Heart right ventricle (tissue), 16 donors: Measurements from ENCODE around the gene SKIC2. TPM values are rescaled to one million over a fixed set of nuclear protein-coding genes. Genes with fewer than 3 reads are reported as not detected.

Source experiments
- ATAC-seq, 8 donors: fragments of 200-7000 bp; cut with Tn5 transposase; one replicate each; pipeline ENCODE4 v1.9.1; 2020; ENCODE audit warnings: mild to moderate bottlenecking in 8 of 8, moderate library complexity in 8 of 8, moderate number of reproducible peaks in 1 of 8
- DNase-seq, 2 donors: peaks; one replicate each; pipeline ENCODE4 v3.0.0-alpha.2; 2020
- H3K27ac ChIP-seq, 10 donors: fragments of 200-600 bp; sonication (generic) in 2 of 10; one replicate each; pipeline versions ENCODE4 v1.5.0 to v1.8.0; 2020 to 2022; ENCODE audit warnings: mild to moderate bottlenecking in 3 of 10
- H3K27me3 ChIP-seq, 7 donors: fragments of 200-600 bp; one replicate each; pipeline ENCODE4 v1.8.0; 2021 to 2022; ENCODE audit warnings: mild to moderate bottlenecking in 2 of 7
- H3K36me3 ChIP-seq, 9 donors: fragments of 200-600 bp; sonication (generic) in 1 of 9; one replicate each; pipeline versions ENCODE4 v1.5.0 to v1.8.0; 2020 to 2022; ENCODE audit warnings: mild to moderate bottlenecking in 2 of 9
- H3K4me1 ChIP-seq, 9 donors: fragments of 200-600 bp; sonication (generic) in 1 of 9; one replicate each; pipeline versions ENCODE4 v1.5.0 to v1.8.0; 2020 to 2022; ENCODE audit warnings: mild to moderate bottlenecking in 4 of 9
- H3K4me3 ChIP-seq, 10 donors: fragments of 200-600 bp; sonication (generic) in 2 of 10; one replicate each; pipeline versions ENCODE4 v1.5.0 to v1.8.0; 2020 to 2022; ENCODE audit warnings: mild to moderate bottlenecking in 7 of 10, moderate library complexity in 2 of 10
- H3K9me3 ChIP-seq, 11 donors: fragments of 200-600 bp in 10 of 11; sonication (generic) in 2 of 11; one replicate each; pipeline versions ENCODE4 v1.5.0 to v1.8.0; 2013 to 2022; ENCODE audit warnings: mild to moderate bottlenecking in 2 of 11, control low read depth in 1 of 11, moderate library complexity in 1 of 11
- CTCF ChIP-seq, 9 donors: fragments of 200-600 bp; sonication (generic) in 2 of 9; IDR thresholded peaks; one replicate each; pipeline versions ENCODE4 v1.5.0 to v1.8.0; 2021 to 2022; ENCODE audit warnings: antibody characterized with exemption in 9 of 9, mild to moderate bottlenecking in 5 of 9, moderate library complexity in 1 of 9
- WGBS, 2 donors: extraction: QIAGEN DNeasy Blood & Tissue Kit; methylation state at CpG; one replicate each; pipeline ENCODE4 v1.1.7; 2013; ENCODE audit warnings: inconsistent platforms in 1 of 2; 5-methylcytosine and 5-hydroxymethylcytosine counted together
- intact Hi-C, 10 donors: fragments of 100-400 bp; cut with DNase I; formaldehyde crosslinking; loops; one replicate each; pipeline versions ENCODE4 v1.11.1 to v1.14.2; 2022
- polyA plus RNA-seq, 2 donors: library from polyadenylated mRNA; stranded (reverse); fragments of 200-250 nt; gene quantifications; one replicate each; pipeline ENCODE4 v1.2.3, GENCODE V29; 2013
- total RNA-seq, 10 donors: library from RNA; stranded (reverse); fragmentation: NEBNext Ultra II Directional in 3 of 10; extraction: Animal tissue kit (Norgen Biotek cat#: 25700) in 3 of 10; gene quantifications; one replicate each; pipeline versions ENCODE4 v1.2.1 to v1.2.4, GENCODE V29; 2021 to 2023
- donor health status: Arrhythmogenic right ventricular cardiomyopathy.
- donor health status: ischemic (EF 13 %, LVEDD 7.1; RV severe dilation, severe dysfunction).
- donor health status: healthy with polysubstance abuse.
- donor health status: DM: no; HTN: yes; CAD: no.
- donor health status: DM: no; HTN: no; CAD: no.
- donor health status: ischemic (EF 25% LVEDD 6.9; RV normal size, moderate dysfunction).
- donor health status: ischemic (EF 25% LVEDD 5.7; RV mildly dilated, moderate dysfunction).
- donor health status: healthy.
- donor health status: DM: yes; HTN: yes; CAD: no.
- donor health status: Ischemic cardiomyopathy.
- donor health status: ischemic (EF 35%, LVEDD 5.7; RV mildly dilated, moderate dysfunction).
- donor health status: nonischemic (EF 11% LVEDD 7.7; RV severe dilation, severe dysfunction).
- donor health status: DM: yes; HTN: yes; CAD: no.
- donor health status: PGD.
- donor health status: ischemic (EF 29% LVEDD 5.4; RV normal size, mild dysfunction).
- donor health status: nonischemic (EF 23%, LVEDD 6.1; RV moderate dilation, normal function).

SKIC2 gene
- total and polyA plus RNA-seq, 12 donors: 21.8 to 67.4 (median 34.4) TPM

- no peak for TF ChIP-seq CTCF (IDR thresholded peaks at IDR 0.05)
- no peak overlapping the region for H3K27ac ChIP-seq
- no peaks in the 10 kb centered on the region for H3K4me1 ChIP-seq
- intact Hi-C loops: no loop called here
- H3K36me3 ChIP-seq: peaks cover 0 to 17% (median 0%) of the 10 kb centered on the region in 9 donors
- no peaks in the 10 kb centered on the region for H3K9me3 ChIP-seq
- no peak for DNase-seq
- ATAC-seq: no peak
- H3K4me3 ChIP-seq: no peak overlapping the region
- 70 to 74% methylated on average over 9 of the region's 9 CpGs for WGBS, 2 donors
- H3K27me3 ChIP-seq: no peaks in the 10 kb centered on the region
Measured at GRCh38 chr6:31935823-31936222, 23.2 kb upstream of the SKIC2 start.

DNA sequence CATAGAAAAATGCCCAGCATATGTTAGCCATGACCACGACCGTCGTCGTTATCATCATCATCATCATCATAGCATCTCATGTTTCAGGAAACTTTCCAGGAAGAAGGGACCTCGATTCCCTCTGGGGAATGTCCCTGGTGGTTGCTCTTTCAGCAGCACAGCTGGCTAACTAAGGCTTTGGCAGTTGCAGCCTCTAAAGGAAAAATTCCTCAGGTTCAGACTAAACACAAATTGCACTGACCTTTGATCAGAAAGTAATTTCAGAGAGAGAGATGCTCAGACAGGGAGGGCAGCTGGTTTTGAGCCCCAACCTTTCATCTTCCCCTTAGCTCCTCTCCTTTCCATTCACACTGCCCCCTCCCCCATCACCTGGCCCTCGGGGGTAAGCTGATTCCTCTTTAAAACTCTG is 18.7 kb upstream of the SKIC2 start:
- TF ChIP-seq CTCF (IDR thresholded peaks at IDR 0.05): no peak
- Histone ChIP-seq H3K9me3 (no peaks in the 10 kb centered on the region), H3K4me1 (peaks cover 0 to 7% (median 0%) of the 10 kb centered on the region in 9 donors), H3K27me3 (peaks cover 0 to 21% (median 0%) of the 10 kb centered on the region in 7 donors), H3K36me3 (peaks cover 0 to 23% (median 0%) of the 10 kb centered on the region in 9 donors), H3K4me3 (no peak overlapping the region), H3K27ac (no peak overlapping the region)
- intact Hi-C loops: loop anchor here in 2 of 10 donors (10.0 kb wide), 2 partner anchors 255 to 265 kb away; partner anchors contain the start of gene LY6G5C (in 1 of the 2)
- no peak for ATAC-seq
- WGBS, 2 donors: 12 to 18% methylated on average over 6 of the region's 6 CpGs
- DNase-seq: no peak

DNA sequence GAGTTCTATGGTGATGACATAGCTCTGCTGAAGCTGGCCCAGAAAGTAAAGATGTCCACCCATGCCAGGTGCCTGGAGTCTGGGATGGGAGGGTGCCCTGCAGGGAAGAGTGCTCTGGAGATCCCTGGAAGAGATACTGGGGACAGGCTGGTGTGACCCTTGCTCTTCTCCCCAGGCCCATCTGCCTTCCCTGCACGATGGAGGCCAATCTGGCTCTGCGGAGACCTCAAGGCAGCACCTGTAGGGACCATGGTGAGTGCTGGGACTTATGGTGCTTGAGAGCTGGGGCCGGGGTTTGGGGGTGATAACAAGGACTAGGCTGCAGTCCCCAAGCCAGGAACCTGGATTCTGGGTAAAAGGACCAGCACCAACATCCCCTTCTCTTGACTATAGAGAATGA is 15.2 kb upstream of the SKIC2 start:
- TF ChIP-seq CTCF (IDR thresholded peaks at IDR 0.05): no peak
- DNase-seq (no peak), ATAC-seq (no peak)
- H3K27me3 ChIP-seq: peaks cover 0 to 21% (median 0%) of the 10 kb centered on the region in 7 donors
- H3K36me3 ChIP-seq: peaks cover 0 to 20% (median 0%) of the 10 kb centered on the region in 9 donors
- peaks cover 0 to 18% (median 4%) of the 10 kb centered on the region in 9 donors for H3K4me1 ChIP-seq
- no peak overlapping the region for H3K27ac ChIP-seq
- no peak overlapping the region for H3K4me3 ChIP-seq
- intact Hi-C loops: loop anchor here in 2 of 10 donors (10.0 kb wide), 2 partner anchors 259 to 269 kb away; partner anchors contain the start of gene LY6G5C (in 1 of the 2)
- WGBS, 2 donors: 78 to 85% methylated on average over 3 of the region's 3 CpGs
- H3K9me3 ChIP-seq: no peaks in the 10 kb centered on the region

- DNase-seq: no peak
- intact Hi-C loops: loop anchor here in 2 of 10 donors (10.0 kb wide), 2 partner anchors 260 to 270 kb away; partner anchors contain the start of gene LY6G5C (in 1 of the 2)
- TF ChIP-seq CTCF (IDR thresholded peaks at IDR 0.05): no peak
- peaks cover 0 to 7% (median 0%) of the 10 kb centered on the region in 9 donors for H3K36me3 ChIP-seq
- peaks cover 0 to 21% (median 0%) of the 10 kb centered on the region in 7 donors for H3K27me3 ChIP-seq
- peaks cover 0 to 18% (median 4%) of the 10 kb centered on the region in 9 donors for H3K4me1 ChIP-seq
- H3K27ac ChIP-seq: peak overlapping the region in 9 of 10 donors; percentile 7 to 85 (median 68)
- 81 to 85% methylated on average over 9 of the region's 9 CpGs for WGBS, 2 donors
- H3K4me3 ChIP-seq: peak overlapping the region in 5 of 10 donors; percentile 26 to 37 (median 32)
- ATAC-seq: no peak
- no peaks in the 10 kb centered on the region for H3K9me3 ChIP-seq
Measured at GRCh38 chr6:31945154-31945506, 13.8 kb upstream of the SKIC2 start.
